Kidney (tissue), 14 donors: ENCODE results near the gene APBB1. TPM values are rescaled to one million over a fixed set of nuclear protein-coding genes. Genes with fewer than 3 reads are reported as not detected.

ENCODE experiments used
- DNase-seq, 5 donors: peaks; one replicate each; pipeline ENCODE4 v3.0.0-alpha.2; 2013 to 2020
- FAIRE-seq: peaks from 2 replicates; lab custom pipeline; 2012; peaks lifted over from hg19 to GRCh38; lab: Jason Lieb, UNC
- H3K27ac ChIP-seq, 2 donors: one replicate each; pipeline ENCODE4 v1.7.0; 2013; ENCODE audit warnings: low read depth in 2 of 2, low read length in 2 of 2, inconsistent platforms in 1 of 2
- H3K27me3 ChIP-seq: one replicate; pipeline ENCODE4 v1.7.1; 2013; ENCODE audit warnings: low read length, inconsistent platforms; ENCODE audit not compliant: control insufficient read depth, insufficient read depth
- H3K36me3 ChIP-seq, 3 donors: one replicate each; pipeline versions ENCODE4 v1.7.0 to v1.7.1; 2013; ENCODE audit warnings: low read length in 3 of 3, control low read depth in 1 of 3, inconsistent platforms in 1 of 3; ENCODE audit not compliant: insufficient read depth in 3 of 3, control insufficient read depth in 2 of 3
- H3K4me1 ChIP-seq, 3 donors: one replicate each; pipeline versions ENCODE4 v1.7.0 to v1.7.1; 2013; ENCODE audit warnings: low read length in 3 of 3, inconsistent platforms in 1 of 3, low read depth in 1 of 3; ENCODE audit not compliant: control insufficient read depth in 2 of 3, insufficient read depth in 2 of 3
- H3K4me3 ChIP-seq, 3 donors: one replicate each; pipeline versions ENCODE4 v1.7.0 to v1.8.1; 2013; ENCODE audit warnings: low read length in 3 of 3, control low read depth in 1 of 3, inconsistent platforms in 1 of 3
- H3K9ac ChIP-seq, 3 donors: one replicate each; pipeline versions ENCODE4 v1.7.0 to v1.7.1; 2013; ENCODE audit warnings: low read length in 3 of 3, control low read depth in 1 of 3, inconsistent platforms in 1 of 3
- H3K9me3 ChIP-seq, 3 donors: one replicate each; pipeline versions ENCODE4 v1.7.0 to v1.7.1; 2013; ENCODE audit warnings: low read length in 3 of 3, control low read depth in 1 of 3, inconsistent platforms in 1 of 3; ENCODE audit not compliant: control insufficient read depth in 2 of 3, insufficient read depth in 1 of 3
- CTCF ChIP-seq: IDR thresholded peaks from 3 replicates; pipeline ENCODE4 v1.5.1; 2012; ENCODE audit warnings: mild to moderate bottlenecking, moderate library complexity, borderline replicate concordance; ENCODE audit not compliant: insufficient read depth; ENCODE audit errors: extremely low read depth
- intact Hi-C: fragments of 100-400 bp; cut with DNase I; formaldehyde crosslinking; loops from one replicate; pipeline ENCODE4 v1.11.1; 2022
- polyA plus RNA-seq: library from polyadenylated mRNA; stranded (reverse); fragments of 350-450 nt; fragmentation: Illumina TruSeq; extraction: RNeasy Lipid Tissue Mini Kit (QIAGEN cat#74804); gene quantifications from one replicate; pipeline ENCODE4 v1.2.3, GENCODE V29; 2014; ENCODE audit warnings: low read depth, low replicate concordance; ENCODE audit not compliant: insufficient read depth
- total RNA-seq: library from RNA; stranded (reverse); fragmentation: NEBNext Ultra II Directional; extraction: Animal tissue kit (Norgen Biotek cat#: 25700); gene quantifications from one replicate; pipeline ENCODE4 v1.2.1, GENCODE V29; 2021
- donor health status: control.
- donor health status: control.
- donor health status: control.
- donor health status: control.
- donor health status: control.
- donor health status: DM: yes; HTN: yes; CAD: no.
- donor health status: Normal renal cell carcinoma (clear cell type).

The APBB1 gene
- total and polyA plus RNA-seq, 2 donors from 2014 or later, result 43.7 to 67.2 TPM

GRCh38 chr11:6433998-6434660, 15.2 kb upstream of the APBB1 start:
- Histone ChIP-seq H3K4me1 (no peaks in the 10 kb centered on the region), H3K4me3 (no peak overlapping the region), H3K9ac (no peak overlapping the region), H3K27me3 (no peaks in the 10 kb centered on the region), H3K9me3 (no peaks in the 10 kb centered on the region), H3K27ac (no peak overlapping the region), H3K36me3 (no peaks in the 10 kb centered on the region)
- FAIRE-seq, result no peak
- intact Hi-C loops, result no loop called here
- no peak for DNase-seq
- no peak for TF ChIP-seq CTCF

GRCh38 chr11:6431861-6432260, 13.0 kb upstream of the APBB1 start:
- H3K4me1 ChIP-seq, result no peaks in the 10 kb centered on the region
- no peaks in the 10 kb centered on the region for H3K27me3 ChIP-seq
- H3K9ac ChIP-seq, result no peak overlapping the region
- FAIRE-seq (no peak), DNase-seq (no peak)
- H3K9me3 ChIP-seq, result no peaks in the 10 kb centered on the region
- H3K4me3 ChIP-seq, result no peak overlapping the region
- no peak for TF ChIP-seq CTCF
- intact Hi-C loops, result no loop called here
- no peaks in the 10 kb centered on the region for H3K36me3 ChIP-seq
- no peak overlapping the region for H3K27ac ChIP-seq

GRCh38 chr11:6427516-6427915, 8.6 kb upstream of the APBB1 start:
- no peaks in the 10 kb centered on the region for H3K27me3 ChIP-seq
- H3K9ac ChIP-seq, result no peak overlapping the region
- no peak for TF ChIP-seq CTCF
- DNase-seq (no peak), FAIRE-seq (no peak)
- H3K9me3 ChIP-seq, result no peaks in the 10 kb centered on the region
- no peaks in the 10 kb centered on the region for H3K36me3 ChIP-seq
- H3K27ac ChIP-seq, result no peak overlapping the region
- intact Hi-C loops, result no loop called here
- no peaks in the 10 kb centered on the region for H3K4me1 ChIP-seq
- no peak overlapping the region for H3K4me3 ChIP-seq

DNA sequence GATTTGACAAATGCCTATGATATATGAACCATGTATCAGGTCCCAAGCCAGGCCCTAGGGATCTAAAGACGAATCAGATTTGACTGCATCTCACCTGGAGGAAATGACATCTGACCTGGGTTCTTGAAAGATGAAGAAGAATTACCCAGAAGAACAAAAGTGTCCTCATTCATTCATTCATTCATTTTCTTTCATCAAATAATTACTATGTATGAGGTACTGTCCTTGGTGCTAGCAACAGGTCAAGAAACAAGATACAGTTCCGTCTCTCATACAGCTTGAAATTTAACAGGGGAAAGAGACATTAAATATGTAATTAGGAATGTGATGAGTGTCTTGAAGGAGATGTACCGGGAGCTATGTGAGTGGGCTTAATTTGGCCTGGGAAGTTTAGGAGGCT, 1.8 kb upstream of the APBB1 start:
- Histone ChIP-seq H3K9me3 (no peaks in the 10 kb centered on the region), H3K4me1 (peaks cover 0 to 9% (median 2%) of the 10 kb centered on the region in 3 donors), H3K36me3 (no peaks in the 10 kb centered on the region), H3K4me3 (no peak overlapping the region), H3K9ac (no peak overlapping the region), H3K27ac (no peak overlapping the region), H3K27me3 (no peaks in the 10 kb centered on the region)
- intact Hi-C loops, result no loop called here
- no peak for FAIRE-seq
- no peak for DNase-seq
- TF ChIP-seq CTCF, result no peak
